ENCODE data around the gene ZNF862.
A peak's percentile ranks its signal among the peaks of the same experiment; 100 is the strongest.

Gene ZNF862

DNA sequence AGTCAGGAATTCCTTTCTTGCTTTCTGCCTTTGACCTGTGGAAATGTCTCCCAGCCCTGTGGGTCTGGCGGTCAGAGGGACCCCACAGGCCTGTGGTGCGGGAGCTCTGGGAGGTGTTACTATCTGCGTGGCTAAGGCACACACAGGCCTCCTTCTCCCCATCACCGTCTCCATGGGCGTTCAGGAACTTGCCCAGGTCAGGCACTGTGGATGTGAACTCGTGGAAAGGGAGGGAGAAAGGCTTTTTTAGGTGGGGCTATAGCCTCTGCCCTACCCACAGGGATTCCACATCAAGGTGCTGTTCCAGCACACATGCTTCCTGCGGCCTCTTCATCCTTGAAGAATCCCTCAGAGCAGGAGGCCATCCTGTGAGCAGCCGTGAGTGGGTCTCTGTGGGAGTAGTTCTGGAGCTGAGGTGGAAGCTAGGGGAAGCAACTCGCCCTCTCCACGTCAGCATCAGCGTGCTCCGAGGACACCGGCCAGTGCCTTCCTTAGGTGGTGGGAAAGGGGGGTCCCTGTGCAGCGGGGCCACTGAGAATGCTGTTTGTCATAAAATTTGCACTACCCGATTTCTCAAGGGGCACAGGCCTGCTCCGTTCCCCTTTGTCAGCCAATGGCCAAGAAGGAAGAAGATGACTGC, 28.1 kb downstream of the ZNF862 start:
- DNase-seq (ENCODE audit: low spot score), result no peak

DNA sequence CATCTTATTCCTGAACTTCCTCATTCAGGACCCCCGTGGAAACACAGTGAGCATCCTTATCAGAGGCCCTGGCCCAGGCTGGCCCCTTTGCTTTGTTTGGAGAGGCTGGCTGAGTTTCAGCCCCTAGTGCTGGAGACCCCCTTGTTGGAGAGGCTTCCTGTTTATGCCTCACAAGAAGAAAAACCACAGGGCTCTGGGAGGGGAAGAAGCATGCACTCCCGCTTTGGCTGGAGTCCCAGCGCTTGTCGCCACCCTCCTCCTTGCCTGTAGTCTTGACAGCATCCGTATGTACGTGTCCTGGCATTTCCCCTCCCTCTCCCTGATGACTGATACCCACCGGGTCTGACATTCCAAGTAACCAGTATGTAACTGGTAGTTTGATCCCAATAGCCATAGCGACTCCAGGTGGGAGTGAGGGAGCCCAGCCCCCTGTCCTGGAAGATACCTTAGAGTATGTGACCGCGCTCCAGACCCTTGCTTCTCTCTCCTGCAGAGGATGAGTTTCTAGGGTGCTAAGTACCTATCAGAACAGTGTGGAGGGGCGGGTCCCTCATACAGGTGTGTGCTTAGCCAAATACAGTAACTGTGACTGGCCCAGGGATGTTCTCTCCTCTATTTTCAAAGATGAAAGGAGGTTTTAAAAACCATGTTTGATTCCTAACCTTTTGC, 28.7 kb downstream of the ZNF862 start:
- DNase-seq (ENCODE audit: low spot score), result no peak

DNA sequence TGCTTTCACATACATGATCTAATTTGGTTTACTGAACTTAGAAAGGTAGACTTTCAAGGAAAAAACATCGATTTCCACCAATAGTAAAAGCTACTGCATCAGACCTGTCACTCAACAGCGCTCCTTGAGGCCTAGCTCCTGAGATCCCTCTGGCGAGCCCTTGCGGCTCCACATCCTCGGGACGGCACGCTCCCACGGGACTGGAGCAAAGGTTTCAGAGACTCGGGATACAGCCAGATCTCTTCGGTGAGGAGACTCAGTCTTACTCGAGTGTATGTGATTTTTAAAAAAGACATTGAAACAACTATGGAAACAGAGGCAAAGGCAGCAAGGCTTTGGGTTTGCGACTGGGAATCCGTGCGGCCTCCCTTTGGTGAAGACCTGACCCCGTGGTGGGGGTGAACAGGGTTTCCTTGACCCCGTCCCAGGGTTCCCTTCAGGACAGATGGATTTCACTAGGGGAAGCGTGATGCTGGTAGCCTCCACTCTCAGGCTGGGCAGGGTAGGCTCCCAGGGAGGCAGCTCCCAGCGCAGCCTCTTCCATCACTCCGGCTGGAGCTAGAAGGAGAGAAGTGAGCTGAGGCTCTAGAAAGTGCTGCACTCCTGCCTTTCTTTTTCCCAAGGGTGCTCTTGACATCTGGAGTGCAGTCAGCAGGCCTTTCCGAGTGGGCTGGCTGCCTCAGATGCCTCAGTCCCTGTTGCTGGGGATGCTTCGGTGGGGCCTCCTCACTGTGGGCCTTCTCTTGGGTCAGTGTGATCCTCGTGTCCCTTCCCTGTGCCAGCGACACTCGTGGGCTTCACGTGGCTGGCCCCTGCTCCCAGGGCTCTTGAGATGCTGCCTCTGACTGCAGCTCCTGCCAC, 29.8 kb downstream of the ZNF862 start:
- no peak for DNase-seq (ENCODE audit: low spot score)

DNA sequence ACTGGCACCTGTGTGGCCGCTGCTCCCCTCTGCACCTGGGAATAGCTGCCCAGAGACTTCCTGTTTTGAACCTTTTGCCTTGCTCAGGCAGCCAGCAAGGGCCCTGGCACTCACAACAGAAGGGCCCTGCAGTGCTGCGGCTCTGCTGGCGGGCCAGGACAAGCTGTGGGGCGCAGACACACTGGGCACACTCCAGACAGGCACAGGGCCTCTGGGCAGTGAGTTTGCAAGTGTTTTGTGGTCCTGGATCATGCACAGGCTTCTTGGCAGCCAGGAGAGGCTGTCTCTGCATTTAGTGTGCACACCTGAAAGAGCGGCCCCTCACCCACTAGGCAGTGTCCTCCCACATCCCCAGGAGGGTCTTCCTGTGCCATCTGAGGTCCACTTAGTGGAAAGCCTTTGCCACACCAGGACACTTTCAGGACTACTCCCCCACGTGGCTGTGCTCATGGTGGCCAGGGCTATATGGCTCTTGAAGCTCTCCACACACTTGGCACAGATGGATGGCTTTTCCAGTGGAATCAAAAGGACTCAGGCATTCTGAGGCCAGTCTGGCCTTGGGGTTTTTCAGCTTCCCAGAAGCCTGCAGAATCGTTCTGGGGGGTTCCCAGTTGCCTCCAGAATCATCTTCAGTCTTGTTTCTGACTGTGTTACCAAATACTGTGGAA, 30.6 kb downstream of the ZNF862 start:
- DNase-seq (ENCODE audit: low spot score), result no peak

DNA sequence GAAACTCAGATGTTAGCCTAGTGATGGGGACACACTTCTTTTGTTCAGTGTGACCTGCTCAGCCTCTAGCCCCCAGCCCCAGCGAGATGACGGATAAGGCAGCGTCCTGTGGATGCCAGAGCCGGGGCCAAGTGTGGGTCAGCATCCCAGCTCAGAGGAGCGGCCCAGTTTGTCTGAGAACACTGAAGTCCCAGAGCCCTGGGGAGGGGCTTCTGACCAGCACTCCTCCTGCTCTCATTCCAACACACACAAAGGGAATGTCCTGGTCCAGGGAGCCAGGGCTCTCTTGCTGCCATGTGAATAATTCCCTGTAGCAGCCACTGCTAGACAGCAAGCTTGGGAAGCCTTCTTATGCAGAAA, 31.1 kb downstream of the ZNF862 start:
- no peak for DNase-seq (ENCODE audit: low spot score)

DNA sequence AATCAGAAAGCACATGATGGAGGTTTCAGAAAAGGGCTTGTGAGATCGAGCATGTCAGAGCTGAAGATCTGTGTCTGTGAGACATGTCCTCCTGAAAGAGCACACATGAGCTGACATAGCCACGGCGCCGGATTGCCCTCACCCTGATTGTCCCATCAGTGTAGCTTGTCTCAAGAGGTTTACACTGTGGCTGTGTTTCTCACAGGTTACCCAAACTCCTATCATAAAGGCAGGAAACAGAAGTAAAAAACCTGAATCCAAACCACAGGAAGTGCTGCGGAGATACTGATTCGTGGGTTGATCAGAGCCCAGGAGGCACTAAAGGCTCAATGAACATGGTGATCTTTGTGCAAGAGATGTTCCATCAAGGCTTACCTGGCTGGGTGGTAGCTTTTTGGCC, 31.7 kb downstream of the ZNF862 start:
- DNase-seq (ENCODE audit: low spot score), result no peak

DNA sequence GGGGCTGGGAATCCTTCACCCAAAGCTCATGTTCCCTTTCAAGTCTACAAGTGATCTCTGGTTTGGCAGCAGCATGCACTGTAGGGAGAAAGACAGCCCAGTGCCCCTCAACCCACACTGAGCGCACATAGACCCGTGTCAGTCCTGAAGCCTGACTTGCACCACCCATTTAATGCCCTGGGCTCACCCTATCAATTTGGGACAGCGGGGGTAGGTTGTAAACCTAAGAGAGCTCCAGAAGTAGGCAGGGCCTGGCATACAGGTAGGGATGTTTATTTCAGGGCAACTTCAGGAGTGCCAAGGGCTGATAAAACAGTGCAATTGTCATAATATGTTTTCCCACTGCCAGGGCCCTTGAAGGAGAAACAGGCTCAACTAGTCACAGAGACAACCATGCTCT, 32.1 kb downstream of the ZNF862 start:
- no peak for DNase-seq (ENCODE audit: low spot score)

DNA sequence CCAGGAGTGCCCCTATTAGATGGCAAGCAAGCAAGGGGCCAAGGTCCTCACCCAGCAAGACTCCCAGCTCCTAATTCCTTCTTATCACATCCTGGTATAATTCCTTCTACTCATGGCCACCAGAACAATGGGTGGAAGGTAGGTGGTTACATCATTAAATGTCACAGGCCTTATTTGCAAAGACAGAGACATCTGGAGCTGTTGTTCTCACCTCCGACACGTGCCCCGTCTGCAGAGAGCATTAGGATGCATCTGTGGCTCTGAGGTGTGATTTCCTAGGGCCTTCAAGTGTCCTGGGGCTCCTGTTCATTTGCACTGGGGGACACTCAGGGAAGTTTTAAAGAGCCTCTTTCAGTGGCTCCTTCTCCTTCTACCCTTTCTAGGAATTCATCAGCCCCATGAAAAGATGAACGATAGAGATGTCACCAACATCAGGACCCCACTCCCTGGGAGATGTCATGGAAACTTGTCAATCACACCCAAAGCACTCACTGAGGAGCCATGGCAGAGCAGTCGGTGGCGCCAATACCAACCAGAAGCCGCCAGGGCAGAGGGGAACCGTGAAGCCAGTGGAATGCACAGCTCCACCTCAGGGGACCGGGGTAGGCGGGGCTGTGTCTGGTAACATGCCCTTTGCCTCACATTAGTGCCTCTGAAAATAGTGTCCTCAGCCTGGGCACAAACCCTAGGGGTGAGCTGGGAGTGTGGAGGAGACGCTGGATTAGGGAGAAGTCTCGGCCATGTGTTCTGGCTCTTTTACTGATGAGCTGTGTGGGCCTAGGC, 32.7 kb downstream of the ZNF862 start:
- no peak for DNase-seq (ENCODE audit: low spot score)

DNA sequence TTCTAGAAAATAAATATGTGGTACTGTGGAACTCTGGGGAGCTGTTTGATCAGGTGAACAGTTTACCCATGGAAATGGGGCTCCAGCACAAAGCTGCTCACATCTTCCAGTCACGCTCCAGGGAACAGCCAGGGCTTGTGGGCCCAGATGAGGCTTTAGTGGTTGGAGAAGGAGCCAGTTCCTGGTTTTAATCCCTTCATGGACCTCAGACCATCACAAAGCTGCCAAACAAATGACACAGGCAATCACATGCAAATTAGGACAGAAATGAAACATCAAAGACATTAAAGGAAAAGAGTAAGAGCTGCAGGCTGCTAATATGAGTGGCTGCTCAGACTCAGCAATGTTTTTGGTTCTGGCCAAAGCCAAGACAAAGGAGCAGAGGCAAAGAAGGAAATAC, 33.4 kb downstream of the ZNF862 start:
- DNase-seq (ENCODE audit: low spot score), result no peak

DNA sequence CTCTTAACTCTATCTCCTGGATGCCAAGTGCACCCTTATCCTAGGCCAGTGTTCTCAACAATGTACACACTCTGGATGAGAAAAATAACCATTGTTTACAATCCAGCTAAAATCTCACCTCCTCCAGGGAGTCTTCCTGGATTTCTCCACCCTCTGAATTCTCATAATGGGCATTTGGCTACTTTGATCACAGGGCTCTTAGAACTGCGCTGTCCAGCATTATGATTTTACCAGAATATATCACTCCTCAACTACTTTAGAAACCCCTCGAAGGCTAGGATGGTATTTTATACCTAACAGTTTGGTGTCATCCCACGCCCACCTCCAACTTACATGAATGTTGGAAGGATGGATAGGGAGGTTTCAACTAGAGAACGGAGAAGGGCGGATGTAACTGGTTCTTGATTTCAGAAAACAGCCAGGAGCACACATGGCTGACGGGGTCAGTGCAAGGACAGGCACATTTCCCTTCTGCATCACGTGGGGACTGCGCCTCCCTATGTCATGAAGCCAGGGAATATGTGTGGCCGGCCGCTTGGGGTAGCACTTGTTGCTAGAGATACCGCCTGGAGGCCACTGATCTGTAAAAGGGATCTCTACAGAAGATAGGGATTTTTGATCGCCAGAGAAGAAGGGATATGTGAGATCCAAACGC, 34.4 kb downstream of the ZNF862 start:
- peak; percentile 87 for DNase-seq (ENCODE audit: low spot score)

DNA sequence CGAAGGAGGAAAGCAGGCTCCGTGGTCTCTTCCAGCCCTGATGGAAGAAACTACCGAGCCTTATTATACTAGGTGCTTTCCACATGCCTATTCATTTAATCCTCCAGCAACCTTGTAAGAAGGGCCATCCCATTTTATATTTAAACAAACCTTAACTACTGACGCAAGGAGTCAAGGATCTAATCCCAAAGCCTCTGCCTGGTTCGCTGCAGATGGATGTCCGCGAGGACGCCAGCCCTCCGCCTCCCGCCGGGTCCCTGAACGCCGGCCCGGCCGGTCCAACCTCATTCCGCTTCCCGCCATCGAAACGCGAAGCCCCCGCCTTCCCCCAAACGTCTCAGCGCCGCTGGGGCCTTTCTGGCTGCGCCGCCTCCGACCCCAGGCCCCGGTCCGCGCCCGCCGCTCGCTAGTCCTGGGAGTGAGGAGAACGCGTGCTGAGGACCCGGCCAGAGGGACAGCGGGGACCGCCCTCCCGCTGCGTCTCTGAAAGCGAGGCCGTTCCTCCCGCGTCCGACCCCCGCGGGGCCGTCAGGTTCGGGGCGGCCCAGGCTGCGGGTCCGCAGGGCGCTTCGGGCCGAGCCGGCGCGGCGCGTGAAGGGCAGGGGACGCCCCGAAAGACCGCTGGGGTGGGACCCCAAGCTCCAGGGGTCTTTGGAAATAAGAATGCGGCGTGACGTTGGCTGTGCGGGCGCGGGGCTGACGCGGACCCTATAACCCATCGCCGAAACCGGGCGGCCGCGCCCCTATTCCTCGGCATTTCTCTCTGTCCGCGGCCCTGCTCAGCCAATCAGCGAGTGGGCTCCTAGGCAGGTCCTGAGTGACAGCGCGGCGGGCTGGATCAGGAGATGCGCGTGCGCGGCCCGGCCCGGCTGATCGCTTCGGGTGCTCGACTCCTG, 35.1 kb downstream of the ZNF862 start, which contains the start of gene ATP6V0E2:
TSS of gene ATP6V0E2 (plus strand) at position 896 of the 896 bp plus-strand sequence. CDS start 97 bp downstream, outside the sequence.
- peak; percentile 96 for DNase-seq (ENCODE audit: low spot score)

DNA sequence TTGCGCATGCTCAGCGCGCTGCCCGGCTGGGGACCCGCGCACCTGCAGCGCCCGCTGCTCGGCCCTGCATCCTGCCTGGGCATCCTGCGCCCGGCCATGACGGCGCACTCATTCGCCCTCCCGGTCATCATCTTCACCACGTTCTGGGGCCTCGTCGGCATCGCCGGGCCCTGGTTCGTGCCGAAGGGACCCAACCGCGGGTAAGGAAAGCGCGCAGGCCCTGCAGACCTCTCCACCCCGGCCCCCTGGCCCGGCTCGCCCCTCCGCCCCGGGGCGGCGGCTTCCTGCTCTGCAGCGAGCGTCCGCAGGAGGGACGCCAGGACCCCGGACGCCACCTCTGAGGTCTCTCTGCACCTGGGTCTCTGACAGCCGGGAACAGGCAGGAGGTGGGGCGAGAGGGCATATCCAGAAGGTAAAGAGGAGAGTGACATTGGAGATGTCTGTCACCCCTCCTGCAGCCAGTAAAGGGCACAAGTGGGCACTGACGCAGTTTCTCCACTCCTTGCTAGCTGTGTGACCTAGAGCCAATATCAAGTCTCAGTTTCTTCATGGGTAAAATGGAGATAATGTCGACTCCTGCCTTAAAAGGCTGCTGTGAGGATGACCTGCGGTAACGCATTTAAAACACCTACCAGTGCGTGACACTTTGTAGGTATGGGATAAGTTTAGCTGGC, 35.9 kb downstream of the ZNF862 start:
- DNase-seq (ENCODE audit: low spot score), result no peak

DNA sequence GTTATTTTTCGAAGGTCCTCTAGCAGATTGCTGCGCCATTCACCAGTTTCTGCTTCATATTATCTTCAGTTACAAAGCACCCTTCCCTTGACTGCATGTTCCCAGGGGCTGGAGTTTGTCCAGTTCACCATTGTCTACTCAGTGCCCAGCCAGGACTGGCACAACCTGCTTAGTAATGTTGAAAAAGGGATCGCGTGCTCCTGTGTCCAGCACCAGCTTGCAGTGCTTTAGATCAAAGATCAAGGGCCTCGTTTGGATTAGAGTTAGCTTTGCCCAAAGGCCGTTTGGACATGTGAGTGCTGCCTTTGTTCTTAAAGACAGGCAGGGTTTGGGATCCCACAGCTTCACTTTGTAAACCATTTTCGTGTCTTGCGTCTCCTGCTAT, 36.5 kb downstream of the ZNF862 start:
- peak; percentile 78 for DNase-seq (ENCODE audit: low spot score)

DNA sequence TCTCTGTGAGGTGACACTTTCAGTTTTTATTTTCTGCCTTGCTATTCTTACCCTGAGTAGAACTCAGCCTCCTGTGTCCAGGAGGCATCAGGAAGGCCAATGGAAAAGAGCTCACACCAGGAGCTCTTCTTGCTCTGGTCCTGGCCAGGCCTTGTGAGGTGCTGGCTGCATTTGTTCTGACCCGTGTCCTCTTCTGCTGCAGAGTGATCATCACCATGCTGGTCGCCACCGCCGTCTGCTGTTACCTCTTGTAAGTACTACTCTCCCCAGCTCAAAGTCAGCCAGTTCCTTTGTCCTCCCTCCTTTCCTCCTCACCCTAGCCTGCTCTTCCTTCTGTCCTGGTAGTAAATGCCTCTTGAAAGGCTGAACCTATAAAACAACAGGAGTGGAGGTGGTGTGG, 37.2 kb downstream of the ZNF862 start:
- peak; percentile 71 for DNase-seq (ENCODE audit: low spot score)

DNA sequence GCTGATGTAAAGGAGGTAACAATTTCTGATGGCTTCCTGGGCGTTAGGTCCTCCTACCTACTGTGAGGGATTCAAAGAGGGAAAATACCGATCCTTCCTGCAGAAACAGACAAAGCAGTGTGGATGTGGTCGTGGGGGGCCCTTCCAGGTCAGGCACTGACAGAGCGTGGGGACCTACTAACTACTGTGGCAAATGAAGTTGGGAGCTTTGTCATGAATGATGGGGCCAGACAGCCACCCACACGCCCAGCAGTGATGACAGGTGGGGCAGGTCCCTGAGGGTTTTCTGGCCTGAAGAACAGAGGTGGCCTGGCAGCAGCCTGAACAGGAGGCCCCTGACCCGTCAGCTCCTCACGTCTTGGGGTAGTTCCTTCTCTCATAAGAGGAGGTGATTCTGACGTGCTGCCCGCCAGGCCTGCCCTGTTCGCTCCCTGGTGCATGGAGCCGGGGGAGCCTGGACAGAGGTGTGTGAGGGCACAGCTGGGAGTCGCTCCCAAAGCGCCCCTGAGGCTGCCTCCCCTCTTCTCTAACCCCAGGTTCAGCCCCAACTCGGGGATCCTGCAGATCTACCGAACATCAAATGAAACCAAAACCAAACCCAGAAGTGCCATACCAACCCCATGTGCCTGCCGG, 39.8 kb downstream of the ZNF862 start:
- no peak for DNase-seq (ENCODE audit: low spot score)

DNA sequence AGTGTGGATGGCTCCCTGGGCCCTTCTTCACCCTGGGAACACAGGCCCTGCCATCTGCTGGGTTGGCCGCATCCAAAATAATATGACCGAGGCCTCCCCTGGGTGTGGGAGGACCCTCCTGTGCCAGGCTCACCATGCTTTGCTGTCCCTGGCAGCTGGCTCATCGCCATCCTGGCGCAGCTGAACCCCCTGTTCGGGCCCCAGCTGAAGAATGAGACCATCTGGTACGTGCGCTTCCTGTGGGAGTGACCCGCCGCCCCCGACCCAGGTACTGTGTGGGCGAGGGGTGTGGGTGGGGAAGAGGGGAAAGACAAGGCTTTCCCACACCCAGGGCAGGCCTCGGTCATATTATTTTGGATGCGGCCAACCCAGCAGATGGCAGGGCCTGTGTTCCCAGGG, 40.3 kb downstream of the ZNF862 start:
- DNase-seq (ENCODE audit: low spot score), result peak; percentile 58

DNA sequence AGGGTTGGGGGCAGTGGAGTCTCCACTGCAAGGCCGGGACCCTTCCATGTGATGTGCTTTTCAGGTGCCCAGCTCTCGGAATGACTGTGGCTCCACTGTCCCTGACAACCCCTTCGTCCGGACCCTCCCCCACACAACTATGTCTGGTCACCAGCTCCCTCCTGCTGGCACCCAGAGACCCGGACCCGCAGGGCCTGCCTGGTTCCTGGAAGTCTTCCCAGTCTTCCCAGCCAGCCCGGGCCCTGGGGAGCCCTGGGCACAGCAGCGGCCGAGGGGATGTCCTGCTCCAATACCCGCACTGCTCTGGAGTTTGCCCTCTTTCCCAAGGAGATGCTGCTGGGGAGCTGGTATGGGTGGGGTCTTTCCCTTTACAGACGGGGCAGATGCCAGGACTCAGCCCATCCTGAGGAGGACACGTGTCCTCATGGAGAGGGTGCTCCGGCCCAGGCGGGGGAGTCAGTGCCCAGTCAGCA, 41.1 kb downstream of the ZNF862 start:
- no peak for DNase-seq (ENCODE audit: low spot score)

DNA sequence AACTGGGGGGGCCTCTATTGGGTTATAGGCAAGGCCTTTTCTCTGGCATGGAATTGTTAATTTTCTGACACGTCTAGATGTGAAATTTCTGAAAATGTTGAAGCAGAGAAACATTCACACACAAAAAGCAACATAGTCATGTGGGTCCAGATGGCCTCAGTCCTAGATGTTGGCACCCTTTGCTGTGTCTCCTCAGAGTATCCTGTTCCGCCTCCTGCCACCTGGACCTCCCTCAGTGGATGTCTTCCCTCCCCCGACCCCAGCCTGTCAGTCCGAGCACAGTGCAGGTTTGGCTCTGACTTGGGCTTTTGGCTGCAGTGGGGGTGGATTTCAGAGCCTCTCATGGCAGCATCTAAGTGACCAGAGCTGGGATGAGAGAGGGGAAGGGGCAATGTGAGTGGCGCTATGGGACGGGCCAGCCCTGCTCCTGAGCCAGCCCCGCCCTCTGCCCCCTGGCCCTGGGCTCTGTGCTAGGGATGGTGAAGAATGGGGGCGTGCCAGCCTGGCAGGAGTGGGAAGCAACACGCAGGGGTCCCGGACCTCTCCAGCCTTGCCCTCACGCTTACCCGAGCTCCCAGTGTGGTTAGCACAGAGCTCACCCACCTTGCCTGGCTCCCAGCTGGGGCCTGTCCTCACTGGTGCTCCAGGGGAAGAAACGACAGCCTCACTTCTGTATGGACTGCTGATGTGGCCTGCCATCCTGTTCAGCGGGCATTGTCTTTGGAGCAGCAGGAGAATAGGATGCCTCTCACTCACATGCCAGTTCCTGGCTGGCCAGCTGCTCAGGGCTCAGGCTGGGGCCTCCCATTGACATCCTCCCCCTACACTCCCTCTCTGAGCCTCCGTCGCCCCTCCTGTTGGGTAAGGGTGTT, 41.8 kb downstream of the ZNF862 start:
- DNase-seq (ENCODE audit: low spot score), result peak; percentile 96
